GM12892 (cell line): ENCODE measurements around the gene LCN6.

Experiments used
- POLR2A ChIP-seq: IDR thresholded peaks from 2 replicates; pipeline ENCODE4 v1.6.1; 2011; ENCODE audit warnings: low read depth, low read length, control low read depth
- POLR2AphosphoS5 ChIP-seq: IDR thresholded peaks from 2 replicates; pipeline ENCODE4 v1.6.1; 2011; ENCODE audit warnings: low read depth, low read length, control low read depth
- TAF1 ChIP-seq: IDR thresholded peaks from 2 replicates; pipeline ENCODE4 v1.6.1; 2011; ENCODE audit warnings: low read depth, mild to moderate bottlenecking, control low read depth, low read length, borderline replicate concordance

GRCh38 chr9:136703276-136703860 lies 45.0 kb downstream of the LCN6 start:
- no peak for TF ChIP-seq POLR2A
- TF ChIP-seq POLR2AphosphoS5 = no peak
- no peak for TF ChIP-seq TAF1
